Right lobe of liver (tissue), 4 donors: ENCODE results near the gene SOX30.

Experiments
- POLR2A ChIP-seq: fragments of 450-650 bp; IDR thresholded peaks from one replicate; pipeline ENCODE4 v1.6.1; 2017; ENCODE audit warnings: antibody characterized with exemption, mild to moderate bottlenecking
- TF ChIP-seq, protein P1 (sequence below), 4 donors: fragments of 200-600 bp in 3 of 4; fragments of 450-650 bp in 1 of 4; IDR thresholded peaks; one replicate each; pipeline versions ENCODE4 v1.5.1 to v1.8.0; 2016 to 2022; ENCODE audit warnings: antibody characterized with exemption in 4 of 4, mild to moderate bottlenecking in 2 of 4
- donor health status: DM: no; HTN: no; CAD: no.
- donor health status: DM: no; HTN: no; CAD: no.
- donor health status: DM: no; HTN: yes; CAD: no.

DNA sequence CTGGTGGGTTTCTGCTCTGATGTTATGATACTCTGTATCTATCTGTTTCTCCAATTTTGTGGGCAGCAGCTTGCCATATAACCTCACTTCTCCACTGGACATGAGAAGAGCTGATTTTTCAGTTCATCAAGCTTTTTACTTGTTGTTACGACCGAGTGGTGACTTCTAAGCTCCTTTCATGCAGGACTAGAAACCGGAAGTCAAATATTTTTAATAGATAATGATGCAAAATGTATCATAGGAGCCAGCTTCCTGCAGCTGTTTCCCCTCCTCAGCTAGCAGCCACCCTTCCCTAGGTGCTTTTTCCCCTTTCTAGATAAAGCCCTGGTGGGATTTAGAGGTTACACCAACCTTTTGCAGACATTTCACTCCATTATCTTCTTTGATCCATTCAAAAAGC is 59.6 kb downstream of the SOX30 start:
- TF ChIP-seq, protein P1, sequence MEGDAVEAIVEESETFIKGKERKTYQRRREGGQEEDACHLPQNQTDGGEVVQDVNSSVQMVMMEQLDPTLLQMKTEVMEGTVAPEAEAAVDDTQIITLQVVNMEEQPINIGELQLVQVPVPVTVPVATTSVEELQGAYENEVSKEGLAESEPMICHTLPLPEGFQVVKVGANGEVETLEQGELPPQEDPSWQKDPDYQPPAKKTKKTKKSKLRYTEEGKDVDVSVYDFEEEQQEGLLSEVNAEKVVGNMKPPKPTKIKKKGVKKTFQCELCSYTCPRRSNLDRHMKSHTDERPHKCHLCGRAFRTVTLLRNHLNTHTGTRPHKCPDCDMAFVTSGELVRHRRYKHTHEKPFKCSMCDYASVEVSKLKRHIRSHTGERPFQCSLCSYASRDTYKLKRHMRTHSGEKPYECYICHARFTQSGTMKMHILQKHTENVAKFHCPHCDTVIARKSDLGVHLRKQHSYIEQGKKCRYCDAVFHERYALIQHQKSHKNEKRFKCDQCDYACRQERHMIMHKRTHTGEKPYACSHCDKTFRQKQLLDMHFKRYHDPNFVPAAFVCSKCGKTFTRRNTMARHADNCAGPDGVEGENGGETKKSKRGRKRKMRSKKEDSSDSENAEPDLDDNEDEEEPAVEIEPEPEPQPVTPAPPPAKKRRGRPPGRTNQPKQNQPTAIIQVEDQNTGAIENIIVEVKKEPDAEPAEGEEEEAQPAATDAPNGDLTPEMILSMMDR (IDR thresholded peaks at IDR 0.05), result no peak
- no peak for TF ChIP-seq POLR2A
